ENCODE results near the gene NCF1.
"Not testable (repeated sequence)": the region's sequence is repeated elsewhere in the genome, so short reads cannot be mapped to it uniquely, and the experiment has no call there.

Gene NCF1

GRCh38 chr7:74788369-74789150, 14.7 kb downstream of the NCF1 start:
- peak; percentile 94 to 96 for DNase-seq

- not testable (repeated sequence) for DNase-seq
Observed at GRCh38 chr7:74789200-74789736, 15.5 kb downstream of the NCF1 start.

- not testable (repeated sequence) for DNase-seq
Observed at GRCh38 chr7:74797848-74798622, 24.2 kb downstream of the NCF1 start.

GRCh38 chr7:74798644-74799043, 24.8 kb downstream of the NCF1 start:
- not testable (repeated sequence) for DNase-seq

- not testable (repeated sequence) for DNase-seq
Observed at GRCh38 chr7:74815882-74816281, 42.1 kb downstream of the NCF1 start.

GRCh38 chr7:74820146-74820805, 46.5 kb downstream of the NCF1 start:
- not testable (repeated sequence) for DNase-seq

- not testable (repeated sequence) for DNase-seq
Observed at GRCh38 chr7:74821259-74821658, 47.4 kb downstream of the NCF1 start.

- not testable (repeated sequence) for DNase-seq
Observed at GRCh38 chr7:74829959-74830358, 56.1 kb downstream of the NCF1 start.

- not testable (repeated sequence) for DNase-seq
Observed at GRCh38 chr7:74830411-74830810, 56.6 kb downstream of the NCF1 start.

Data from inflammatory macrophage (primary cell).